Activated naive CD4-positive, alpha-beta T cell treated with Interleukin-2 at 50 U/mL for 16 hours (primary cell): Measurements from ENCODE around the gene DCDC1.
"Not testable (repeated sequence)": the region's sequence is repeated elsewhere in the genome, so short reads cannot be mapped to it uniquely, and the experiment has no call there.

Experiments used
- DNase-seq: peaks from one replicate; pipeline ENCODE4 v3.0.0-alpha.2; 2020

DCDC1 gene

GRCh38 chr11:30984442-30984816 is 385.1 kb downstream of the DCDC1 start:
- DNase-seq, result no peak

- DNase-seq, result no peak
Measured at GRCh38 chr11:30983776-30984441, 385.6 kb downstream of the DCDC1 start.

GRCh38 chr11:30983143-30983542 is 386.4 kb downstream of the DCDC1 start:
- DNase-seq, result no peak

- no peak for DNase-seq
Measured at GRCh38 chr11:30967579-30967978, 402.0 kb downstream of the DCDC1 start.

GRCh38 chr11:30960387-30960992 is 409.0 kb downstream of the DCDC1 start:
- DNase-seq, result no peak

- no peak for DNase-seq
Measured at GRCh38 chr11:30956751-30957150, 412.8 kb downstream of the DCDC1 start.

GRCh38 chr11:30949838-30950237 is 419.7 kb downstream of the DCDC1 start:
- DNase-seq, result no peak

GRCh38 chr11:30947715-30948114 is 421.8 kb downstream of the DCDC1 start:
- DNase-seq, result not testable (repeated sequence)

GRCh38 chr11:30938810-30939209 is 430.7 kb downstream of the DCDC1 start:
- DNase-seq, result no peak

- DNase-seq, result no peak
Measured at GRCh38 chr11:30938171-30938570, 431.4 kb downstream of the DCDC1 start.

GRCh38 chr11:30936491-30936890 is 433.0 kb downstream of the DCDC1 start:
- DNase-seq, result no peak

- DNase-seq, result no peak
Measured at GRCh38 chr11:30935861-30936260, 433.7 kb downstream of the DCDC1 start.

GRCh38 chr11:30926130-30926529 is 443.4 kb downstream of the DCDC1 start:
- no peak for DNase-seq

GRCh38 chr11:30921811-30922210 is 447.7 kb downstream of the DCDC1 start:
- DNase-seq, result no peak

GRCh38 chr11:30919389-30920152 is 450.0 kb downstream of the DCDC1 start:
- DNase-seq, result no peak

GRCh38 chr11:30917859-30918478 is 451.6 kb downstream of the DCDC1 start:
- DNase-seq, result no peak

- no peak for DNase-seq
Measured at GRCh38 chr11:30917266-30917665, 452.3 kb downstream of the DCDC1 start.

- no peak for DNase-seq
Measured at GRCh38 chr11:30916764-30917163, 452.8 kb downstream of the DCDC1 start.

GRCh38 chr11:30914143-30914762 is 455.3 kb downstream of the DCDC1 start:
- no peak for DNase-seq

GRCh38 chr11:30911247-30911646 is 458.3 kb downstream of the DCDC1 start:
- no peak for DNase-seq

- no peak for DNase-seq
Measured at GRCh38 chr11:30908857-30909256, 460.7 kb downstream of the DCDC1 start.

GRCh38 chr11:30908272-30908671 is 461.3 kb downstream of the DCDC1 start:
- DNase-seq, result no peak

GRCh38 chr11:30902929-30903328 is 466.6 kb downstream of the DCDC1 start:
- DNase-seq, result no peak
